HepG2 (cell line): Measurements from ENCODE around the gene KRTAP3-2. TPM values are rescaled to one million over a fixed set of nuclear protein-coding genes. Genes with fewer than 3 reads are reported as not detected.

Source experiments
- DZIP1 ChIP-seq: sonication (generic); formaldehyde crosslinking; IDR thresholded peaks from 2 replicates; pipeline ENCODE4 v1.5.0; 2020; ENCODE audit warnings: mild to moderate bottlenecking, missing genetic modification reagents
- HNF4G ChIP-seq, 2 experiments: sonication (generic) in 1 of 2; formaldehyde crosslinking in 1 of 2; IDR thresholded peaks; 2 replicates each; pipeline versions ENCODE4 v1.4.0 to v1.6.1; 2011 to 2020; ENCODE audit warnings: borderline replicate concordance in 2 of 2, low read depth in 2 of 2, mild to moderate bottlenecking in 2 of 2, low read length in 1 of 2, missing genetic modification reagents in 1 of 2, moderate library complexity in 1 of 2
- MAF1 ChIP-seq: sonication (generic); formaldehyde crosslinking; IDR thresholded peaks from 2 replicates; pipeline ENCODE4 v1.5.0; 2020; ENCODE audit warnings: missing genetic modification reagents, borderline replicate concordance
- MTF2 ChIP-seq: sonication (generic); formaldehyde crosslinking; IDR thresholded peaks from 2 replicates; pipeline ENCODE4 v1.5.0; 2020; ENCODE audit warnings: missing genetic modification reagents, borderline replicate concordance
- NFE2L1 ChIP-seq: sonication (generic); formaldehyde crosslinking; IDR thresholded peaks from 2 replicates; pipeline ENCODE4 v1.4.0; 2020; ENCODE audit warnings: missing genetic modification reagents, mild to moderate bottlenecking, borderline replicate concordance
- RFXAP ChIP-seq: sonication (generic); formaldehyde crosslinking; IDR thresholded peaks from 2 replicates; pipeline ENCODE4 v1.4.0; 2020; ENCODE audit warnings: missing genetic modification reagents, borderline replicate concordance
- SETDB1 ChIP-seq: sonication (generic); formaldehyde crosslinking; IDR thresholded peaks from 2 replicates; pipeline ENCODE4 v1.5.1; 2020; ENCODE audit warnings: missing genetic modification reagents, mild to moderate bottlenecking, borderline replicate concordance
- SIN3A ChIP-seq: IDR thresholded peaks from 2 replicates; pipeline ENCODE4 v1.6.1; 2011; ENCODE audit warnings: low read depth, mild to moderate bottlenecking, control low read depth, low read length, borderline replicate concordance
- ZBTB14 ChIP-seq: sonication (generic); formaldehyde crosslinking; IDR thresholded peaks from 2 replicates; pipeline ENCODE4 v1.4.0; 2020; ENCODE audit warnings: missing genetic modification reagents
- ZBTB2 ChIP-seq: sonication (generic); formaldehyde crosslinking; IDR thresholded peaks from 2 replicates; pipeline ENCODE4 v1.8.0; 2022; ENCODE audit warnings: low read depth, missing genetic modification reagents
- ZNF142 ChIP-seq: sonication (generic); formaldehyde crosslinking; IDR thresholded peaks from 2 replicates; pipeline ENCODE4 v1.4.0; 2020; ENCODE audit warnings: missing genetic modification reagents
- polyA plus RNA-seq, 8 experiments: library from polyadenylated mRNA; depleted of rRNA in 3 of 8; stranded (reverse) in 7 of 8; unstranded in 1 of 8; fragments of >200 nt; fragmentation: Illumina TruSeq in 4 of 8; extraction: Trizol in 4 of 8; gene quantifications; 2 replicates each; pipeline versions ENCODE4 v1.2.1 to v1.2.3, GENCODE V29; 2011 to 2016; ENCODE audit warnings: low read depth in 4 of 8, missing spikeins in 1 of 8, mixed read lengths in 1 of 8; ENCODE audit not compliant: insufficient read depth in 1 of 8
- total RNA-seq, 5 experiments: library from RNA; depleted of rRNA; stranded (reverse); fragments of >200 nt; fragmentation: Illumina TruSeq; extraction: Trizol; gene quantifications; 2 replicates each; pipeline ENCODE4 v1.2.3, GENCODE V29; 2016; ENCODE audit warnings: low read depth in 1 of 5

The KRTAP3-2 gene
- total and polyA plus RNA-seq, 2 of the 13 experiments (the other 11 are each of a cell fraction or from before 2014, with no cell fraction given): not detected

- TF ChIP-seq ZNF142 (CRISPR knock-in tag): no peak
- peak; percentile 83 for TF ChIP-seq HNF4G (IDR thresholded peaks at IDR 0.05; ENCODE audit: borderline replicate concordance, low read depth, low read length)
- TF ChIP-seq HNF4G (CRISPR knock-in tag; IDR thresholded peaks at IDR 0.05; ENCODE audit: borderline replicate concordance, low read depth): peak; percentile 71; the same call in 1 of the 2 replicates
- no peak for TF ChIP-seq SETDB1 (CRISPR knock-in tag)
- TF ChIP-seq ZBTB14: no peak
- TF ChIP-seq SIN3A: no peak
- TF ChIP-seq RFXAP (CRISPR knock-in tag): peak; percentile 85
- no peak for TF ChIP-seq ZBTB2 (CRISPR knock-in tag)
- TF ChIP-seq MTF2: no peak
- TF ChIP-seq NFE2L1 (CRISPR knock-in tag): no peak
- TF ChIP-seq DZIP1: no peak
- no peak for TF ChIP-seq MAF1 (CRISPR knock-in tag)
These were observed 43.1 kb downstream of the KRTAP3-2 start (continued) for GRCh38 chr17:40956401-40957254.
